HG02884 (cell line): ENCODE data around the gene SEMA5A.
A peak's percentile ranks its signal among the peaks of the same experiment; 100 is the strongest.

Source experiments
- ATAC-seq: cut with Tn5 transposase; IDR thresholded peaks from one replicate; pipeline ENCODE4 v1.9.1; 2021; ENCODE audit warnings: mild to moderate bottlenecking, moderate library complexity; ENCODE audit not compliant: unreplicated experiment

Gene SEMA5A

DNA sequence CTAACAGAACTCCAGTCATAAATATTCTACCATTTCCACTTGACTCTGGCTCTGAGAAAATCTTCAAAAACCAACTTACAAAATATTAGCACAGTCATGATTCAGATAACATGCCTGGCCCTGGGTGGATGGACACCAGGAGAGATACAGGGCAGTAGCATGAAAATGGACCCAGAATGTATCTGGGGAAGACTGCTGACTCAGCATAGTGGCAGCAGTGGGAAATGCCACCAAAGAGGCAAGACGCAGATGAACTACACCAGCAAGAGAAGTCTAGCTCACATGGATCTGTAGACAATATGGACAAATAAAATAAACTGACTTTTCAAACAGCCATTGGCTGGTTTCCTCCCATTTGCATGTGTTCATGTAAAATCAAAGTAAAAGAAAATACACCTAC, 359.8 kb downstream of the SEMA5A start:
- ATAC-seq, result no peak

DNA sequence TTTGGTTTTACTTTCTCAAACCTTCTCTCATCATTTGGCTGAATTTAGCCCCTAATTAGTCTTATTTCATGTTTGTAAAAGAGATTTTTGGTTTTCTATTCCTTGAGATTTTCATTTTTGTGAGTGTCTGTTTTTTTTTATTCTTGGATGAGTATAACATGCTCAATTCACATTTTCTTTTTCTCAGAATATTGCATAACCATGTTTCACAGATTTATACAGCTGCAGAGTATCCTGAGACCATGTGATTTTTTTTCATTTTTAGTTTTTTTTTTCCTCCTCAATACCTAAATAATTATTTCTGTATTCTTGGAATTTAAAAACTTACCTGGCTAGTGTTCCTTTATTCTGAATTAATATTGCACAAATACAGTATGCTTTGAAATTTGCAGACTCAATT, 361.9 kb downstream of the SEMA5A start:
- ATAC-seq, result no peak

DNA sequence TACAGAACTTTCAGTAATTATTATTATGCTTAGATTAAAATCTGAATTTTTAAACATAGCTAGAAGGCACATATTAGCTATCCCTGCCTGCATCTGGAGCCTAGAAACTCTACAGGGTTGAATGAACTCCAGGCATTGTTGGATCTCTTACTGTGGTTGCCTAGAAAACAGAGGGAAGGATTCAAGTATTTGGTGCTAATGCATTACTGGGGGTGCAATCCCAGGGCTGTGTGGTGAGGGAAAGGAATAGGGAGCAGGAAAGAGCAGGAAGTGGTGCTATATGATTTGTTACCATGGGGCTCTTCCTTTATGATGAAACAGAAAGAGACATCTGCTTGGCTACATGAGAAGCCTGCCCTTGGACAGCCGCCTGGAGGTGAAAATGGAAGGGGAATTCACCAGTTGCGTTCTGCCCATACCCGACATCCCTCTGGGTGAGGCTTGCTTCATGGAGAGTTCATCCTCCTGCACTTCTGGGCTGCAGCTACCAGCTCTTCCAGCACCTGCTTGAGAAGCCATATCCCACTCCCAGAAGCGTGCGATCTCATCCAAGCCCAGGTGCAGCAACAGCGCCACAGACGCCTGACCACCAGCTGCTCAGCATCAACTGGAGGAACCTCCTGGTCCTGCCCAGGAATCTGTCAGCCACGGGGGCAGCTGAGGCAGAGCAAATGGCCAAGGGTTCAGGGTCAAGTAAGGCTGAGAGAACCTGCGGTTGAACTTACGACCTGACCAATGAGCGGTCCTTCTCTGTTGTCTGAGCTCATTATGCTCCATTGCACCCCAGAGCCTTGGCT, 362.8 kb downstream of the SEMA5A start:
- no peak for ATAC-seq

DNA sequence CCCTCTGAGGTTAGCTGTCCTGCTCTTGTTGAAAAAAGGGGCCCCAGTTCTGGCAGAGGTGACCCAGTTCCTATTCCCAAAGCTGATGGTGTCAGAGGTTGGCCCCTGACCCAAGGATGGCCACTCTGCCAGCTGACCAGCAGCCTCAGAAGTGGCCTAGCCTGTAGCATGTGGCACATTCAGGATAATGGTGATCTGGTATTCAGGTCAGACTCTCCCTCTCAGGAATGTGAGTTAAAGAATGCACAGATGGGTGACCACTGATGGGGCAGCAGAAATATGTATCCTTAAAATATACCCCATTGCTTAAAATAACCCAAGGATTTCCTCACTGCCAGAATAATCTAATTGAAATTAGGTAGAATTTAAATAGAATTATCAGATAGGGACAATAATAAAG, 369.2 kb downstream of the SEMA5A start:
- ATAC-seq, result no peak

DNA sequence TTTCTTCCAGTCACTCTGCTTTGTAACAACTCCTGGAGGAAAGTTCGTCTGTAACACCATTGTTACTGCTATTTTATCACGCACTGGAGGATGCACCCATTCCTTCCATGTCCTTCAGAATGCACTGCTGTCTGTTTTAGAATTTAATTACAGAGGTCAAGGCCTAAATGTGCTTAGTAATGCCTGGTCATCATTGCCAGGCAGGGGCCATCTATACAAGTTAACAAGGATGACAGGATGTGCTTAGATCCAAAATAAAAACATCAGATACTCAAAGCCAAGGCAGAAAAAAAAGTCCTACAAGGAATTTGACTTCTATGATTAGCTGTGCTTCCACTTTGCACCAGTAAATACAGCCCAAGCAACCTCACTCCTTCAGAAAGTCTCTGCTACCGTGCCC, 371.4 kb downstream of the SEMA5A start:
- ATAC-seq, result no peak

DNA sequence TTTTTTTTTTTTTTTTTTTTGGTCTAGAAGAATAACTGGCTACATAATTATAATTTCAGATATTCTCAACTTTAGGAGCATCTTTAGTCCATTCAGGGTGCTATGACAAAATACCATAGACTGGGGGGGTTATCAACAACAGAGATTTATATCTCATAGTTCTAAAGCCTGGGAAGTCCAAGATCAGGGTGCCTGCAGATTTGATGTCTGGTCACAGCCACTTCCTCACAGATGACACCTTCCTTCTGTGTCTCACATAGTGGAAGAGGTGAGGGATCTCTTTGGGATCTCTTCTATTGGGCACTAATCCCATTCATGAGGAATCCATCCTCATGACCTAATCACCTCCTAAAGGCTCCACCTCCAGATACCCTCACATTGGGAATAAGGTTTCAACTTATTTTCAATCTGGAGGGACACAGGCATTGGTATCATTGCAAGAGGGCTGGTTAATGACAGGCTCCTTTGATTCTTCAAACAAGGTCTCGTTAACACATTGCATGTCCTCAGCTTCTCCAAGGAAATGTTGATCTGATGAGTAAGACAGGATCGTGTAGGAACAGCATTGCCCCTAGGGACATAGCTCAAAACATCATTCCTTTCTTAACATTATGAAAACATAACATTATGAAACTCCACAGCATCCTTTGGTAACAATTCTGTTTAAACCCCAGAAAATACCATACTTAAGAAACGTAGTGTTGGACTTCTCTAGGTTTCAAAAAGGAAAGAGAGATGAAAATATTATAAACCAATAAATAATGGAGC, 372.4 kb downstream of the SEMA5A start:
- ATAC-seq, result no peak

DNA sequence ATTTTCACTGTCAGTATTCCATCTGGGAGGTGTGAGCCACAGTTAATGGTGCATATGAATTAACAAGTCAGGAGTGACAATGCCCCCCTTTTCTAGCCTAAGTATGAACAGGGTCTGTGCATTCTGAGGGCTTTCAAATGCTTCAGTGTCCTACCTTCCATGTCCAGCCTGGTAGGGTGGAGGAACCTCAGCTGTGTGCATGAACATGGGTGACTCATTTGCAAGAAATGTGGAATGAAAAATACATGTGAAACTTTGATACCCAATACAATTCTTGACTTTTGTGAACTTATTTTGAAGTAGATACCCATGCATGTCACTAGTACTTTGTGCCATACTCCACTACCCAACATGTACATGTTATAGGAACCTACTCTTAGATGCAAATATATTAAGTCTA, 375.8 kb downstream of the SEMA5A start:
- no peak for ATAC-seq

DNA sequence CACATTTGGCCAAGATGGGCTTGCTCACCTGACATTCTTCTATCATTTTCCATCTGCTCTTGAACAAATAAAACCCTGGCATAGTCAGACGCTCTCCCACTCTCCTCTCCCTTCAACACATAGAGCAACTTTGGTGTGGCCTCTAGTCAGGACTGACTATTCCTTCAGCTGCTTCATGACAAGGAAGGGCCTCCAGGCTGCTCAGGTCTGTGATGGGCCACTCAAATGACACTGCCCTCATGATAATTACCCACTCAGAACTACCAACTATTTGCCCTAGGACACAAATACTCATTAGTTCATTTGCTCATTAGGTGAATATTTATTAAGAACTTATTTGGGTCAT, 376.3 kb downstream of the SEMA5A start:
- ATAC-seq, result no peak

DNA sequence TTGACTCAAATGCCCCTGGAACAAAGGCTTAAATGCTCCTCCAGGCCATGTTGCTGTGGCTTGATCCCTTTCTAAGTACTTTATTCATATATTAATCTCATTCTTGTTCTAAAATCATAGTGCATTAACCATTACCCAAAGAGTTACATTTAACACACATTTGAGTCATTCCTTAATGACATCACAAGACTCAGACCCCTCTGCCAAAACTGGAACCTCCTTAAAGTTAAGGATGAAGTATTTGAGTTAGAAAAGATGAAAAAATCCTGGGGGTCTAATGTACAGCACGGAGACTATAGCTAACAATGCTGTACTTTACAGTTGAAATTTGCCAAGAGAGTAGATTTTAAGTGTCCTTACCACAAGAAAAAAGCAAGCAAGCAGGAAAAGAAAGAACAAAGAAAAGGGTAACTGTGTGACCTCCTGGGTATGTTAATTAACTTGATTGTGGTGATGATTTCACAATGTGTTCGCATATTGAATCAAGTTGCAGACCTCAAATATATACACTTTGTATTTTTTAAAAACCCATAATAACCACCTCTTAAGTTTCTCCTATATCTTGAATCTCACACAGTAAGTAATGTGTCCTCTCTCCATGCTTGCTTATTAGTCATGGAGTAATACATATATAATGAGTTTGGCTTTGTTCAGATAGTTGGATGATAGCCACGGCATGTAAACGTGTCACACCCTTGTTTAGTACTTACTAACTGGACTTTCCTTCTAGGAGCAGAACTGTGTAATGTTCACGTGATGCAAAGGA, 376.9 kb downstream of the SEMA5A start:
- ATAC-seq, result no peak

DNA sequence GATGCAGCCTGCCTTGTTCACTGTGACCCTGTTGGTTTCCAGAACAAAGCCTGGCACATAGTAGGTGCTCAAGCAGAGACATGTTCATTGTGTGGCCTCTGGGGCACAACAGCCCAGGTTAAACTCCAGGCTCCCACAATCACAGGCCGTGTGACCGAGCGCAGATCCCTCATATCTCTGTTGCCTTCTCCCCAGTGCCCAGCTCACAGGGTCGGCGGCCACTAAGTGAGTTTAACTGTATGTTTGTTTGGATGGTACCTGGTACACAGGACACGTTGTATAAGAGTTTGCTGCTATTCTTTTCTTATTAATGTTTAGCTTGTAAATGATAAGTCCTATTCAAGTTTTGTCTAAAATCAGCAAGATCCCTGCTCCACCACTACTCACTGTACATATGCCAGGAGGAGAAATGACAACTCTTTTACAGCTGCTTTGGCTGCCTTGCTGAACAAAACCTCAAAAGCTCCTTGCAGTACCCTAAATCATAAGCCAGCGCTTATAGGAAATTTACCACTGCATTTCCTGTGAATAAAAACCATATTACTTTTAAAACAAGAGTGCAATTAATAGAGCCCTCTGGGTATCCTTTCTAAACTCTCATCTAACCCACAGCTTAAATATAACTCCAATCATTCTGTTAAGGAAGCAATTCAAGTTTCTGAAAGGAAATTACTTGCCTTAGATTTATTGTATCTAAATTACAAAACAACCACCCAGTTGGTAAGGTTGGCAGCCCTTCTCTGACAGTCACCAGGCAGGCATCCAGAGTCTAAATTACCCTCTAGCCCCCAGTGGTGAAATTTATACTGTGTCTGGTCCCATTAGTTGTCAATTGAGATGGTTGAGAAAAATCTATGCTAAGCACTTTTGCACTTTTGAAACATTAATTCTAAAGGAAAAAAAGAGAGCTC, 379.4 kb downstream of the SEMA5A start:
- no peak for ATAC-seq

DNA sequence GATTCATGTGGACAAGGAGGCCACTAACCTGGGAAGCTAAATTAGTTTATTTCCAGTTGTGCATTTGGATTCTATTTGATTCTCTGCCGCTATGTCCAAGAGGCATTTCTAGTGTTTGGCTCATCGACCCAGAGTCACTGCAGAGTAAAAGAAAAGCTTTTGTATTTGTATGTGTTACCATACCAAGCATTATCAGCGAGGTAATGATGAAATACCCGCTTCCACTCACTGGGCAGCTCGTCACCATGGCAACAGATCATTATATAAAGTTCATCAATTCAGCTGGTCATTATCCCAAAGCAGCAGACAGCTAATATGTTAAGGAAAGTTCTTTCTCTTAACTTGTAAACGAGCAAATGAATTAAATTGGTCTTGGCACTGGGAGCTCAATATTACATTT, 380.3 kb downstream of the SEMA5A start:
- ATAC-seq, result no peak

DNA sequence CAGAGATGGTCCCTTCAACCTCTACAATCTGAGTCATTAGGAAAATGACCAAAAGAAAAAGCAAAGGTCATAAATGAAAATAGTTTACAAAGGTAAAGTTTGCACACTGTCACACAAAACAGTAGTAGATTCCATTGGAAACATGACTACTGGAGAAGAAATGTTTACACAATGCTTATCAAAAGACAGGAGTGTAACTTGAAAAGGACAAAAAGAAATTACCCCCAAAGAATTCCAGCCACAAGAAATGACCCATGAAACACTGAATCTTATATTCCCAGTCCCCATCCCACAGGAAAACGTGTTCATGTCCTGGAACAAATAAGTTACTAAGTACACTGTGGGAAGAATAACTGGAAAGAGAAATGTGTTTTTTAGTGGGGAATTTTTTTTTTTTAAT, 385.1 kb downstream of the SEMA5A start:
- ATAC-seq, result no peak

DNA sequence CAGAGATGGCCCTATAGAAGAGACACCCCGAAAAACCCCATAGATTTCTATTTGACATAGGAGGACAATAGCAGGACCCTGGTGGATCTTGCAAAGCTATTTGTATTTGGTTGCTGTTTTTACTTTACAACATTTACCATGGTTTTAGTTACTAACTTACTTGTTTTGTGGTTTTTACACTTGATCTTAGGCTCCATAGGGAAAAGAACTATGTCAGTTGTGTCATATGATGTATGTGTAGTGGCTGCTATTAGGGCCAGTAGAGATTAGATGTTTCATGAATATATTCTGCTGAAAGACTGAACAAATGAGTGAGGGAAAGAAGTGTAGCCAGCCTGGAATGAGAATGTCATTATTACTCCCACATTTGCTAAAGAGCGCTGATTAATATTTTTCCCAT, 388.1 kb downstream of the SEMA5A start:
- ATAC-seq, result no peak

DNA sequence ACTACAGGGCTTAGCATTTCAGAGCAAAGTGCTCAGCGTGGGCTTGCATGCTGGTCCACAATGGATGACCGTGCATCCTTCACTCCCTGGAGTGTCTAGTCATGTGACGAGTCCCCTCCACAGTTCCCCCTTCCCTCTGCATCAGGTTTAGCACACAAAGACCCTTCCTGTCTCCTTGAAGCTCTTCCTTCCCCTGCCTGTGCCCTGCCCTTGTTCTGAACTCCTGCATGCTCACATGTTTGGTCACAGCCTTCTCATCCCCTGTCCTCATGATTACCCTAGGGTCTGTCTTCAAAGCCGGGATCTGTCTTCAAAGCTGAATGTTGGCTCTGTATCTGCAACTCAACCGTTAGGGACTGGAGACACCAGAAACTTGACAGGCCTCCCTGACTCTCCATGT, 388.9 kb downstream of the SEMA5A start:
- no peak for ATAC-seq

DNA sequence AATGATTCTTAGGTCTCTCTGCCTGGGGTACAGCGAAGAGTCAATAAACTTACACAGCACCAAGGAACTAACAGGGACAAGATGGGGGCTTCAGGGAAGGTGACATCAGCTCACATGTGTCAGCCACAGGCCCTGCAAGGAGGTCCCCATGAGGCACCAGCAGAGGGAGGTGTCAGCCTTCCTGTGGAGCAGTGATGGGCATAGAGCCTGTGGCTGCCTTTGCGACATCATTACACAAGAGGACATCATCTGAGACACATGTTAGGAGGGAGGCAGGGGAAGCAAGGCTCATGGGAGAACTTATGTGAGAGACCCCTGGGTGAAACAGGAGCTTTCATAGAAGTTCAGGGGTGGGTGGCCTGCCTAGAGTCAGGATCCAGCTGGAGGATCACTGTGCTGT, 389.6 kb downstream of the SEMA5A start:
- peak; percentile 75 for ATAC-seq

DNA sequence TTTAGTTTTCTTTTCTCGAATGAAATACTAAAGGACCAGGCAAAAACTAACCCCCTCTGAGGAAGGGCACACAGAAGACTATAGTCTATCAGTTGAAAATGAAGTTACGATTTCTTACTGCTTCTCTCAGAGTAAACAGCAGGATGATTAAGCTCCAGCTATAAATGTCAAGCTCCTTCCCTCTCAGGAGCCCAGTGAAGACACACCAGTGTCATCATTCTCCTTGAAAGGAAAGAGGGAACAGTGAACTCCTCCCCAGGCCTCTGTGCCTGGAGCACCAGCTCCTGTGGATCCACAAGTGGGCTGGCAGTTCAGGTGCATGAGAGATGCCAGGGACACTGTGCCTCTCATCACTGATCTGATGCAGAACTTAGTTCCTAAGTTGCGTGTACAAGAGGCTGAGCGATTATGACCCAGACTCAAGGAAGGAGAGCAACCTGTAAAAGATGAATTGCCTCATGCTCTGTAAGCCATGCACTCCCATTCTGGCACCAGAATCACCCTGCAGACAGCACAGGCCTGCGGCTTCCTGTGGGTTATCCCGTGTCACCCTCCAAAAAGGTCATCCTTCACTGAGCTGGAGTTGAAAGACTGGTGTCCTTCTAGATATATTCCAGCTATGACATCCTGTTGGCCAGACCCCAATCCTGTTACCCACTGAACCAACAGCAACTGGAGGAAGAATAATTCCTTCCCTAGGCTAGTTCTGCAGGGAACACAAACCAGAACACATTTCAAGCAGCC, 394.0 kb downstream of the SEMA5A start:
- no peak for ATAC-seq

DNA sequence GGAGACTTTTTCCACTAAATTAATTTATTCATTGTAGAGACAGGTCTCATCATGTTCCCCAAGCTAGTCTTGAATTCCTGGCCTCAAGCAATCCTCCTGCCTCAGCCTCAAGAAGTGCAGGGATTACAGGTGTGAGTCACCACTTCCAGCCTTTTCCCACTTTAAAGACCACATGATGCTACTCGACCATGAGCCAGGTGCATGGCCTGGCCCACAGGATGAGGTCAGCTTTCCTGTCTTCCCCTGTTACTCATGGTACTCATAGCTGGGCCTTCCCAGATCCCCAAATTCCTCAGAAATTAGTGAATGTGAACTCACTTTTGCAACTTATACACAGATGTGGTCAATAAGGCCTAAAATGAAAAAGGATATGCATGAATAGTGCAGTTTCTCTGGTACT, 395.9 kb downstream of the SEMA5A start:
- no peak for ATAC-seq

DNA sequence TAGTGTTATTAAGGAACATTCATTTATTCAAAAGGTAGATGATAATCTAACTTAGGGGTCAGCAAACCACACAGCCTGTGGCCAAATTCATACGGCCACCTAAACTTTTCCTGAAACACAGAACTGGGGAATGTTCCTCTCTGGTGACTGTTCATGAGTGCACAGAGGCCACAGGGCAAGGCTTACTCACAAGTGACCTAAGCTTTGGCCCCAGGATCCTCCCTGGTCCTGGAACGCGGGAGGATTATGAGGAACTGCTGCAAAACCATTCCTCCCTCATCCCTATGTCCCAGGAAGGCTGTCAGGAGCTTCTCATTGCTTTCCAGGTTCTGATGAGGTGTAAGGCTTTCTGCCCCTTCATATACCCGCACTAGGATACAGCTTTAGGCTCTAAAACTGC, 397.6 kb downstream of the SEMA5A start:
- no peak for ATAC-seq

DNA sequence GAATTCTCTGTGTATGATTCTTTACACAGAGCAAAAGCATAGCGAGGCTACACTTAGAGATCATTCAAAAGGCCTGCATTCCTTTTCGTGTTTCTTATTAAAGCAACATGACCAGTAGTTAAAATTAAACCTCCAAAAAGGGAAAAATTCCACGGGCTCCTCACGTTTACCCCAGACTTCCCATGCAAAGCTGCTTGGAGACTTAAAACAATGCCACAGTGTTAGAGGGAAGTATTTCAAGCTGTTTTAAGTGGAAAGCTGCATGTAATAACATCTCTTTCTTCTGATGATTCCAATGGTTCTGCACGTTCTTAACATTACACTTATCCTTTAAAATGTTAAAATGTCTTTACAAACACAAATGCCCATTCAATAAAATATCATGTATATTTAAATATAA, 405.2 kb downstream of the SEMA5A start:
- ATAC-seq, result no peak

DNA sequence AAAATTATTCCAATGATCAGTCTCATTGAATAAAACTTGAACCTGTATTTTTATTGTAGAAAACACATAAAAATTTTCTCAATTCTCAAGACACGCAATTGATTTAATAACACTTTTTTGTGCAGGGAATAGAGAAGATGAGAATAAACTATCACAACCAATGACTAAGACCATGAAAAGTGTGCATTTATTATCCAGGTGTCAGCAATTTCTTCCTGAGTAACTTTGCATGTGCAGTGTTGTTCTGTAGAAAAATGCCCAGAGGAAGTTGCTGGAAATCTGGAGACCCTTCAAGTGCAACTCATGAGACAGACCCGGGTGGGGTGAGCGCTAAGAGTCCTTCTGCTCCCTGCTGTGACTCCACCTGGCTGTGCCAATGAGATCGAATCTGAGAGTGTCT, 405.7 kb downstream of the SEMA5A start:
- ATAC-seq, result no peak
